SK-N-SH treated with all-trans-retinoic acid at 6 μM for 48 hours (cell line): ENCODE results near the gene NR2F2.

Experiments
- ATAC-seq: fragments of 200-7000 bp; cut with Tn5 transposase; 3 replicates; pipeline ENCODE4 v1.9.1; 2020; ENCODE audit warnings: mild to moderate bottlenecking, moderate library complexity
- ARNTL ChIP-seq: fragments of 450-650 bp; formaldehyde crosslinking; IDR thresholded peaks from 2 replicates; pipeline ENCODE4 v1.5.0; 2020; ENCODE audit warnings: low read depth, mild to moderate bottlenecking, moderate library complexity, borderline replicate concordance
- BACH2 ChIP-seq: fragments of 250-450 bp; sonication (Bioruptor Pico); IDR thresholded peaks from 2 replicates; pipeline ENCODE4 v1.9.0; 2021; ENCODE audit warnings: mild to moderate bottlenecking, borderline replicate concordance
- CSDC2 ChIP-seq: fragments of 250-450 bp; sonication (Bioruptor Pico); IDR thresholded peaks from 2 replicates; pipeline ENCODE4 v1.5.0; 2020; ENCODE audit warnings: mild to moderate bottlenecking, moderate library complexity
- ESRRG ChIP-seq: fragments of 250-450 bp; sonication (Bioruptor Pico); IDR thresholded peaks from 2 replicates; pipeline ENCODE4 v1.6.1; 2021; ENCODE audit warnings: mild to moderate bottlenecking
- GLIS3 ChIP-seq: fragments of 250-450 bp; sonication (Bioruptor Pico); IDR thresholded peaks from 2 replicates; pipeline ENCODE4 v1.5.0; 2020; ENCODE audit warnings: mild to moderate bottlenecking, moderate library complexity
- ISL1 ChIP-seq: fragments of 250-450 bp; sonication (Bioruptor Pico); IDR thresholded peaks from 2 replicates; pipeline ENCODE4 v2.1.2; 2022; ENCODE audit warnings: mild to moderate bottlenecking, moderate library complexity
- OSR1 ChIP-seq: fragments of 250-450 bp; sonication (Bioruptor Pico); IDR thresholded peaks from 2 replicates; pipeline ENCODE4 v1.8.0; 2022; ENCODE audit warnings: moderate library complexity, mild to moderate bottlenecking, inconsistent platforms
- PATZ1 ChIP-seq: fragments of 250-450 bp; sonication (Bioruptor Pico); IDR thresholded peaks from 2 replicates; pipeline ENCODE4 v1.8.0; 2020; ENCODE audit warnings: mild to moderate bottlenecking, moderate library complexity, borderline replicate concordance
- POU6F1 ChIP-seq: fragments of 250-450 bp; sonication (Bioruptor Pico); IDR thresholded peaks from 2 replicates; pipeline ENCODE4 v1.8.0; 2021; ENCODE audit warnings: low read depth, mild to moderate bottlenecking, moderate library complexity, borderline replicate concordance
- PPARA ChIP-seq: fragments of 250-450 bp; sonication (Bioruptor Pico); IDR thresholded peaks from 2 replicates; pipeline ENCODE4 v1.5.0; 2020; ENCODE audit warnings: mild to moderate bottlenecking, borderline replicate concordance
- RARB ChIP-seq: fragments of 250-450 bp; sonication (Bioruptor Pico); IDR thresholded peaks from 2 replicates; pipeline ENCODE4 v1.8.0; 2021; ENCODE audit warnings: mild to moderate bottlenecking, moderate library complexity
- TCF4 ChIP-seq: fragments of 250-450 bp; sonication (Bioruptor Pico); IDR thresholded peaks from 2 replicates; pipeline ENCODE4 v1.8.0; 2021; ENCODE audit warnings: mild to moderate bottlenecking, moderate library complexity, borderline replicate concordance
- TOX ChIP-seq: fragments of 250-450 bp; sonication (Bioruptor Pico); IDR thresholded peaks from 2 replicates; pipeline ENCODE4 v1.8.0; 2021; ENCODE audit warnings: mild to moderate bottlenecking, moderate library complexity, borderline replicate concordance
- TSHZ2 ChIP-seq: fragments of 250-450 bp; sonication (Bioruptor Pico); IDR thresholded peaks from 2 replicates; pipeline ENCODE4 v1.5.0; 2020; ENCODE audit warnings: mild to moderate bottlenecking, moderate library complexity
- ZC3H10 ChIP-seq: fragments of 250-450 bp; sonication (Bioruptor Pico); IDR thresholded peaks from 2 replicates; pipeline ENCODE4 v1.5.1; 2021; ENCODE audit warnings: mild to moderate bottlenecking, moderate library complexity
- ZFP3 ChIP-seq: fragments of 250-450 bp; sonication (Bioruptor Pico); IDR thresholded peaks from 2 replicates; pipeline ENCODE4 v1.5.0; 2020; ENCODE audit warnings: mild to moderate bottlenecking, moderate library complexity
- ZFP30 ChIP-seq: fragments of 450-650 bp; formaldehyde crosslinking; IDR thresholded peaks from 2 replicates; pipeline ENCODE4 v1.5.0; 2022; ENCODE audit warnings: mild to moderate bottlenecking, moderate library complexity
- ZNF565 ChIP-seq: fragments of 450-650 bp; formaldehyde crosslinking; conservative IDR thresholded peaks from 2 replicates; pipeline ENCODE4 v1.5.0; 2020; ENCODE audit warnings: low read depth, mild to moderate bottlenecking, moderate library complexity
- ZNF70 ChIP-seq: fragments of 450-650 bp; formaldehyde crosslinking; IDR thresholded peaks from 2 replicates; pipeline ENCODE4 v1.5.0; 2020; ENCODE audit warnings: mild to moderate bottlenecking, moderate library complexity
- ZNF8 ChIP-seq: fragments of 450-650 bp; formaldehyde crosslinking; IDR thresholded peaks from 2 replicates; pipeline ENCODE4 v1.5.0; 2020; ENCODE audit warnings: mild to moderate bottlenecking, moderate library complexity
- TF ChIP-seq, protein P1 (sequence below): fragments of 250-450 bp; sonication (Bioruptor Pico); IDR thresholded peaks from 2 replicates; pipeline ENCODE4 v1.5.1; 2021; ENCODE audit warnings: mild to moderate bottlenecking, moderate library complexity
- TF ChIP-seq, protein P2 (sequence below): fragments of 250-450 bp; sonication (Bioruptor Pico); IDR thresholded peaks from 2 replicates; pipeline ENCODE4 v1.5.1; 2020; ENCODE audit warnings: low read depth, mild to moderate bottlenecking, moderate library complexity

The NR2F2 gene

GRCh38 chr15:96332637-96333121, 2.2 kb downstream of the NR2F2 start (continued):
- TF ChIP-seq POU6F1 (CRISPR knock-in tag), result no peak
- no peak for TF ChIP-seq ZNF565 (CRISPR knock-in tag)
- no peak for TF ChIP-seq ARNTL (CRISPR knock-in tag)
- TF ChIP-seq TOX (CRISPR knock-in tag), result no peak
- no peak for TF ChIP-seq ZC3H10
- no peak for TF ChIP-seq PPARA (CRISPR knock-in tag)
- no peak for TF ChIP-seq ESRRG (CRISPR knock-in tag)

GRCh38 chr15:96333131-96334016, 2.9 kb downstream of the NR2F2 start:
- peak; percentile 46 for ATAC-seq
- TF ChIP-seq ZNF565 (CRISPR knock-in tag) (no peak), TSHZ2 (CRISPR knock-in tag) (no peak), ZFP3 (CRISPR knock-in tag) (no peak), ISL1 (CRISPR knock-in tag) (no peak), ZNF8 (CRISPR knock-in tag) (no peak), GLIS3 (CRISPR knock-in tag) (no peak)
- TF ChIP-seq, protein P1, sequence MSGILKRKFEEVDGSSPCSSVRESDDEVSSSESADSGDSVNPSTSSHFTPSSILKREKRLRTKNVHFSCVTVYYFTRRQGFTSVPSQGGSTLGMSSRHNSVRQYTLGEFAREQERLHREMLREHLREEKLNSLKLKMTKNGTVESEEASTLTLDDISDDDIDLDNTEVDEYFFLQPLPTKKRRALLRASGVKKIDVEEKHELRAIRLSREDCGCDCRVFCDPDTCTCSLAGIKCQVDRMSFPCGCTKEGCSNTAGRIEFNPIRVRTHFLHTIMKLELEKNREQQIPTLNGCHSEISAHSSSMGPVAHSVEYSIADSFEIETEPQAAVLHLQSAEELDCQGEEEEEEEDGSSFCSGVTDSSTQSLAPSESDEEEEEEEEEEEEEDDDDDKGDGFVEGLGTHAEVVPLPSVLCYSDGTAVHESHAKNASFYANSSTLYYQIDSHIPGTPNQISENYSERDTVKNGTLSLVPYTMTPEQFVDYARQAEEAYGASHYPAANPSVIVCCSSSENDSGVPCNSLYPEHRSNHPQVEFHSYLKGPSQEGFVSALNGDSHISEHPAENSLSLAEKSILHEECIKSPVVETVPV (CRISPR knock-in tag), result no peak
- TF ChIP-seq, all 23 proteins: peak for 0

- no peak for ATAC-seq
- TF ChIP-seq BACH2 (no peak), CSDC2 (no peak), ZFP30 (no peak), POU6F1 (CRISPR knock-in tag) (no peak), OSR1 (no peak), TSHZ2 (CRISPR knock-in tag) (no peak), ISL1 (CRISPR knock-in tag) (no peak), ARNTL (CRISPR knock-in tag) (no peak), ZNF70 (no peak), PATZ1 (no peak), TCF4 (CRISPR knock-in tag) (no peak), RARB (CRISPR knock-in tag) (no peak), ZFP3 (CRISPR knock-in tag) (no peak), ZNF565 (CRISPR knock-in tag) (no peak)
- TF ChIP-seq, protein P2, sequence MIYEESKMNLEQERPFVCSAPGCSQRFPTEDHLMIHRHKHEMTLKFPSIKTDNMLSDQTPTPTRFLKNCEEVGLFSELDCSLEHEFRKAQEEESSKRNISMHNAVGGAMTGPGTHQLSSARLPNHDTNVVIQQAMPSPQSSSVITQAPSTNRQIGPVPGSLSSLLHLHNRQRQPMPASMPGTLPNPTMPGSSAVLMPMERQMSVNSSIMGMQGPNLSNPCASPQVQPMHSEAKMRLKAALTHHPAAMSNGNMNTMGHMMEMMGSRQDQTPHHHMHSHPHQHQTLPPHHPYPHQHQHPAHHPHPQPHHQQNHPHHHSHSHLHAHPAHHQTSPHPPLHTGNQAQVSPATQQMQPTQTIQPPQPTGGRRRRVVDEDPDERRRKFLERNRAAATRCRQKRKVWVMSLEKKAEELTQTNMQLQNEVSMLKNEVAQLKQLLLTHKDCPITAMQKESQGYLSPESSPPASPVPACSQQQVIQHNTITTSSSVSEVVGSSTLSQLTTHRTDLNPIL (CRISPR knock-in tag), result no peak
Observed at GRCh38 chr15:96334017-96334704, 3.7 kb downstream of the NR2F2 start.
